Common myeloid progenitor, CD34-positive (primary cell): ENCODE data around the gene TEX2.

Source experiments
- CTCF ChIA-PET: fragments of 350-600 bp; sonication (Branson Sonifier 250); formaldehyde crosslinking; loops from one replicate; lab custom pipeline; 2021; ENCODE audit warnings: antibody characterized with exemption; lab: Charles Lee
- POLR2A ChIA-PET: fragments of 350-600 bp; sonication (Branson Sonifier 250); formaldehyde crosslinking; loops from one replicate; lab custom pipeline; 2021; ENCODE audit warnings: antibody characterized with exemption; lab: Charles Lee
- DNase-seq, 3 donors: peaks; one replicate each; pipeline versions ENCODE4 v3.0.0 to v3.0.0-alpha.2; 2013
- H3K27ac ChIP-seq, 2 experiments: 1 replicate in 1 of 2; 2 replicates in 1 of 2; pipeline ENCODE4 v1.7.0; 2013; ENCODE audit warnings: inconsistent platforms in 2 of 2, low read length in 2 of 2, mild to moderate bottlenecking in 2 of 2, low read depth in 1 of 2, moderate library complexity in 1 of 2; ENCODE audit not compliant: severe bottlenecking in 2 of 2, insufficient read depth in 1 of 2, poor library complexity in 1 of 2
- H3K27me3 ChIP-seq, 5 experiments: replicated peaks in 2 of 5; 1 replicate in 3 of 5; 2 replicates in 2 of 5; pipeline versions ENCODE4 v1.6.1 to v1.7.0; 2013; ENCODE audit warnings: low read length in 4 of 5, mild to moderate bottlenecking in 2 of 5, moderate library complexity in 2 of 5, inconsistent platforms in 1 of 5; ENCODE audit not compliant: insufficient read depth in 5 of 5, control insufficient read depth in 4 of 5
- H3K36me3 ChIP-seq, 4 experiments: 1 replicate in 2 of 4; 2 replicates in 2 of 4; pipeline versions ENCODE4 v1.6.1 to v1.7.0; 2013; ENCODE audit warnings: low read length in 3 of 4, control low read depth in 1 of 4, mild to moderate bottlenecking in 1 of 4; ENCODE audit not compliant: control insufficient read depth in 4 of 4, insufficient read depth in 4 of 4
- H3K4me1 ChIP-seq, 4 experiments: 1 replicate in 3 of 4; 2 replicates in 1 of 4; pipeline versions ENCODE4 v1.6.1 to v1.7.1; 2013; ENCODE audit warnings: low read length in 3 of 4, mild to moderate bottlenecking in 3 of 4, control low read depth in 1 of 4, inconsistent platforms in 1 of 4, moderate library complexity in 1 of 4; ENCODE audit not compliant: control insufficient read depth in 4 of 4, insufficient read depth in 4 of 4; ENCODE audit errors: control extremely low read depth in 1 of 4
- H3K4me3 ChIP-seq, 7 experiments: 1 replicate in 4 of 7; 2 replicates in 3 of 7; pipeline versions ENCODE4 v1.5.1 to v1.7.0; 2013; ENCODE audit warnings: mild to moderate bottlenecking in 7 of 7, low read length in 6 of 7, moderate library complexity in 6 of 7, inconsistent platforms in 2 of 7, low read depth in 2 of 7, control low read depth in 1 of 7; ENCODE audit not compliant: insufficient read depth in 4 of 7, control insufficient read depth in 1 of 7; ENCODE audit errors: extremely low read depth in 1 of 7
- H3K9me3 ChIP-seq, 5 experiments: 1 replicate in 4 of 5; 2 replicates in 1 of 5; pipeline versions ENCODE4 v1.6.1 to v1.7.1; 2013; ENCODE audit warnings: low read length in 4 of 5, mild to moderate bottlenecking in 2 of 5, inconsistent platforms in 1 of 5, low read depth in 1 of 5, moderate library complexity in 1 of 5; ENCODE audit not compliant: control insufficient read depth in 4 of 5, insufficient read depth in 2 of 5; ENCODE audit errors: control extremely low read depth in 1 of 5
- WGBS: methylation state at CpG from one replicate; pipeline ENCODE4 v1.1.5; 2013; ENCODE audit not compliant: insufficient coverage; 5-methylcytosine and 5-hydroxymethylcytosine counted together

TEX2 gene

GRCh38 chr17:64115822-64116534 lies 147.1 kb downstream of the TEX2 start:
- ChIA-PET CTCF (interaction anchor here (1.1 to 1.4 kb wide), 5 partner anchors 8 to 87 kb away, joined by 3 to 6 read pairs (median 4); no protein-coding TSS in a partner anchor), POLR2A (interaction anchor here (1.7 kb wide), 1 partner anchor 14 kb away, joined by 5 read pairs; the partner anchor contains the start of gene ERN1)
- 90% methylated on average over 4 of the region's 7 CpGs for WGBS
- no peak overlapping the region for H3K27ac ChIP-seq
- no peak overlapping the region for H3K4me3 ChIP-seq
- H3K4me1 ChIP-seq, result peaks cover 6 to 21% (median 16%) of the 10 kb centered on the region in 4 experiments
- no peaks in the 10 kb centered on the region for H3K36me3 ChIP-seq
- H3K9me3 ChIP-seq, result no peaks in the 10 kb centered on the region
- DNase-seq, result no peak
- no peaks in the 10 kb centered on the region for H3K27me3 ChIP-seq

- WGBS, result 94% methylated on average over 8 of the region's 8 CpGs
- H3K27me3 ChIP-seq, result no peaks in the 10 kb centered on the region
- POLR2A ChIA-PET, result interaction anchor here (1.7 kb wide), 1 partner anchor 15 kb away, joined by 5 read pairs; the partner anchor contains the start of gene ERN1
- no peak overlapping the region for H3K4me3 ChIP-seq
- H3K27ac ChIP-seq, result no peak overlapping the region
- no peaks in the 10 kb centered on the region for H3K36me3 ChIP-seq
- H3K9me3 ChIP-seq, result no peaks in the 10 kb centered on the region
- peaks cover 6 to 22% (median 18%) of the 10 kb centered on the region in 4 experiments for H3K4me1 ChIP-seq
- DNase-seq, result no peak
- CTCF ChIA-PET, result interaction anchor here (1.1 to 1.4 kb wide), 5 partner anchors 9 to 86 kb away, joined by 3 to 6 read pairs (median 4); no protein-coding TSS in a partner anchor
Observed at GRCh38 chr17:64115043-64115698, 147.9 kb downstream of the TEX2 start.

GRCh38 chr17:64113006-64113405 lies 150.1 kb downstream of the TEX2 start:
- no peak overlapping the region for H3K27ac ChIP-seq
- no peaks in the 10 kb centered on the region for H3K36me3 ChIP-seq
- POLR2A ChIA-PET, result interaction anchor here (0.9 kb wide), 1 partner anchor 32 kb away, joined by 3 read pairs; no protein-coding TSS in a partner anchor
- no CpG with 5 or more reads among the region's 2 CpGs for WGBS
- CTCF ChIA-PET, result interaction anchor here (1.1 to 4.2 kb wide), 9 partner anchors 9 to 158 kb away, joined by 3 to 17 read pairs (median 4); no protein-coding TSS in a partner anchor
- H3K9me3 ChIP-seq, result no peaks in the 10 kb centered on the region
- H3K4me1 ChIP-seq, result peaks cover 3 to 13% (median 9%) of the 10 kb centered on the region in 4 experiments
- H3K4me3 ChIP-seq, result no peak overlapping the region
- no peak for DNase-seq
- H3K27me3 ChIP-seq, result no peaks in the 10 kb centered on the region

GRCh38 chr17:64111831-64112230 lies 151.2 kb downstream of the TEX2 start:
- H3K36me3 ChIP-seq, result no peaks in the 10 kb centered on the region
- peaks cover 0 to 9% (median 8%) of the 10 kb centered on the region in 4 experiments for H3K4me1 ChIP-seq
- H3K9me3 ChIP-seq, result no peaks in the 10 kb centered on the region
- H3K27ac ChIP-seq, result no peak overlapping the region
- ChIA-PET CTCF (interaction anchor here (0.5 to 4.2 kb wide), 6 partner anchors 8 to 402 kb away, joined by 3 to 17 read pairs (median 4); no protein-coding TSS in a partner anchor), POLR2A (interaction anchor here (0.9 kb wide), 1 partner anchor 34 kb away, joined by 3 read pairs; no protein-coding TSS in a partner anchor)
- WGBS, result 100% methylated on average over 2 of the region's 4 CpGs
- H3K4me3 ChIP-seq, result no peak overlapping the region
- H3K27me3 ChIP-seq, result no peaks in the 10 kb centered on the region
- DNase-seq, result no peak

GRCh38 chr17:64110379-64111152 lies 152.5 kb downstream of the TEX2 start:
- no peaks in the 10 kb centered on the region for H3K9me3 ChIP-seq
- H3K27ac ChIP-seq, result no peak overlapping the region
- peak; percentile 34 to 59 (median 36) for DNase-seq
- no peaks in the 10 kb centered on the region for H3K36me3 ChIP-seq
- CTCF ChIA-PET, result interaction anchor here (1.6 to 4.2 kb wide), 3 partner anchors 23 to 45 kb away, joined by 3 to 17 read pairs (median 8); no protein-coding TSS in a partner anchor
- peaks cover 0 to 18% (median 10%) of the 10 kb centered on the region in 4 experiments for H3K4me1 ChIP-seq
- no peaks in the 10 kb centered on the region for H3K27me3 ChIP-seq
- no peak overlapping the region for H3K4me3 ChIP-seq
- POLR2A ChIA-PET, result interaction anchor here (0.6 kb wide), 1 partner anchor 56 kb away, joined by 4 read pairs; no protein-coding TSS in a partner anchor
- 40% methylated on average over 11 of the region's 12 CpGs for WGBS

- Histone ChIP-seq H3K4me3 (no peak overlapping the region), H3K27me3 (no peaks in the 10 kb centered on the region), H3K9me3 (no peaks in the 10 kb centered on the region), H3K27ac (no peak overlapping the region), H3K36me3 (no peaks in the 10 kb centered on the region), H3K4me1 (peaks cover 0 to 18% (median 10%) of the 10 kb centered on the region in 4 experiments)
- ChIA-PET CTCF (interaction anchor here (1.6 to 4.2 kb wide), 2 partner anchors 29 to 44 kb away, joined by 3 to 17 read pairs; no protein-coding TSS in a partner anchor), POLR2A (no interaction called here)
- WGBS, result 100% methylated on average over 1 of the region's 5 CpGs
- DNase-seq, result no peak
Observed at GRCh38 chr17:64109400-64109799, 153.7 kb downstream of the TEX2 start.
